Fibroblast of skin of left quadriceps (primary cell): ENCODE data around the gene ZFPM1.
"Not testable (repeated sequence)": the region's sequence is repeated elsewhere in the genome, so short reads cannot be mapped to it uniquely, and the experiment has no call there.

Experiments used
- DNase-seq, 2 experiments: peaks; one replicate each; pipeline ENCODE4 v3.0.0-alpha.2; 2013; ENCODE audit warnings: low read depth in 2 of 2

ZFPM1 gene

GRCh38 chr16:88478889-88479792, 26.1 kb downstream of the ZFPM1 start:
- DNase-seq = no peak

DNA sequence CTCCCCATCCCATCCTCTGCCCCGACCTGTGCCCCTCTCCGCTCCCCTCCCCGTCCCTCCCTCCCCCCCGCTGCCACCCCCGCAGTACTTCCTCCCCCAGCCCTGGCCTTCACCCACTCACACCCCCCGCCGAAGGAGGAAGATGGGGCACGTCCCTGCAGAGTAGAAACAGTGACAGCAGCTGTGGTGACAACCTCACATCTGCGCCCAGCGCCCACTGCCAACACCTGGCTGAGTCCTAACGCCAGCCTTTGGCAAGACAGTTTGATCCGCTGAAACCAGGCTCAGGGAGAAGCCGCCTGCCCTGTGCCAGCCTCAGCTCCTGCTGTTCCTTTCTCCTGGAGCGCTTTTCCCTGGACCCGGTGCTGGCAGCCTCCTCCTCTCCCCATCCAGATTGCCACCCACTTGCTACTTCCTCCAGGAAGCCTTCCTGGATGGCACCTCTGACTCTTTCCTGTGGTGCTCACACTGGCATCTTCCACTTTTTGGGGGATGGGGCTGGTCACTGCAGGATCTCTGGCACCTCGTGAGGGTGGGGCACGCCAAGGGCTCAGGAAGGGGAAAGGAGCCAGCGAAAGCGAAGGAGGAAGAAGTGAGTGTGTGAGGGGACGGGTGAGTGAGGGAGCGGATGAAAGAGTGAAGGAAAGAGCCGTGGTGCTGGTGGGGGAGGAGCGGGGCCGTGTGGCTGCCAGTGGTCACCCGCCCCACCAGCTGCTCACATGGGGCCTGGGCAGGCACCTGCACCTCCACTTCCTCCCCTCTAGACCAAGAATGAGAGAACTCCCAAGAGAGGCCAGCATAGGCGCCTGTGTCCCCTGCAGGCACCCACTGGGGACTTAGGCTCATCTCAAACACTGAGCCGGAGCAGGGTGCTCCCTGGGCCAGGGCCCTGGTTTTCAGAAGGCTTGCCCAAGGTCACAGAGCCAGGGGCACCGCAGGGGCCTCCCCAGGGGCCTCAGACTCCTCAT, 27.0 kb downstream of the ZFPM1 start:
- no peak for DNase-seq

GRCh38 chr16:88480829-88481228, 27.7 kb downstream of the ZFPM1 start:
- DNase-seq = no peak

DNA sequence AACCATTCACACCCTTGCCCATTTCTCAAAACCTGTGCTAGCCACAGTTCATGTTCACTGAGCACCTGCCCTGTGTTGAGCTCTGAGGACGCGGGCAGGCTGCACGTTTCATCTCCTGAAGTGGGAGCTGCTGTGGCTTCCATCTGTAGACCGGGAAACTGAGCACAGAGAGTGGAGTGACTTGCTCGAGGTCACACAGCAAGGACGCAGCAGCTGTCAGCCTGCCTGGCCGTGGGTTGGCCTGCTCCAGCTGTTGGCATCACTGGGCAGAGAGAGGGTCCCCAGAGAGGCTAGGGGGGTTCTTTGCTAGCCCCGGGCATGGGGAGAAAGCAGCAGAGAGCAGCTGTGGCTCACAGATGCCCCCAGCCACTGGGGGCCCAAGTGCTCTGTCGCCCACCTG, 28.8 kb downstream of the ZFPM1 start:
- no peak for DNase-seq

- no peak for DNase-seq
These were observed 29.7 kb downstream of the ZFPM1 start for GRCh38 chr16:88482630-88483391.

DNA sequence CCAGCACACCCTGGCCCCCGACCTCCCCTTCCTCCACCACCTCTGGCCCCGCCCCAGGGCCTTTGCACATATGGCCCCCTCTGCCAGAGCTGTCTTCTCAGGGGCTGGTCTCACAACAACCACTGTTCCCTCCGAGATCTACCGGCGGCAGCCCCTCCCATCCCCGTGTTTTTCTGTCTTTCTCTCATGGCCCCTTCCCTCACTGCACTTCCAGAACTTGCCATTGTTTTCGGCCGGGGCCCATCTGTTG, 30.2 kb downstream of the ZFPM1 start:
- no peak for DNase-seq

- DNase-seq = no peak
These were observed 31.7 kb downstream of the ZFPM1 start for GRCh38 chr16:88484505-88485365.

GRCh38 chr16:88485366-88485741, 32.3 kb downstream of the ZFPM1 start:
- DNase-seq = not testable (repeated sequence)

DNA sequence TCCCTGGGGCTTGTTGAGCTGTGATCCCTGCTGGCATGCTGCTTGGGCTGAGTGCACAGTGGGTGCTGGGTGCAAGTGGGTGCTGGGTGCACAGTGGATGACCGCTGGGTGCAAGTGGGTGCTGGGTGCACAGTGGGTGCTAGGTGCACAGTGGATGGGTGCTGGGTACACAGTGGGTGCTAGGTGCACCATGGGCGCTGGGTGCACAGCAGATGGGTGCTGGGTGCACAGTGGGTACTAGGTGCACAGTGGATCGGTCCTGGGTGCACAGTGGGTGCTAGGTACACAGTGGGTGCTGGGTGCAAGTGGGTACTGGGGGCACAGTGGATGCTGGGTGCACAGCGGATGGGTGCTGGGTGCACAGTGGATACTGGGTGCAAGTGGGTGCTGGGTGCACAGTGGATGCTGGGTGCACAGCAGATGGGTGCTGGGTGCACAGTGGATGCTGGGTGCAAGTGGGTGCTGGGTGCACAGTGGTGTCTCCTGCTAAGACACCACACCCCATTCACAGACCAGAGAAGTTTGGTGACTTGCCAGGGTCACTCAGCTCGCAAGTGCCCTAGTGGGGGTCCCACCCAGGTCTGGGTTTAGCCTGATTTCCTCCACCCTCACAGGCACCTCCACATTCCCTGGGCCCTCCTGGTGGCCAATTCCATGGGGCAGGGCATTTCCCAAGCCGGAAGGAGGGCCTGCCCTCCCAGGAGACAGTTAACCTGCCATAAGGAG, 33.5 kb downstream of the ZFPM1 start:
- no peak for DNase-seq

GRCh38 chr16:88487124-88487432, 34.0 kb downstream of the ZFPM1 start:
- no peak for DNase-seq

- no peak for DNase-seq
These were observed 35.1 kb downstream of the ZFPM1 start for GRCh38 chr16:88487920-88488851.

DNA sequence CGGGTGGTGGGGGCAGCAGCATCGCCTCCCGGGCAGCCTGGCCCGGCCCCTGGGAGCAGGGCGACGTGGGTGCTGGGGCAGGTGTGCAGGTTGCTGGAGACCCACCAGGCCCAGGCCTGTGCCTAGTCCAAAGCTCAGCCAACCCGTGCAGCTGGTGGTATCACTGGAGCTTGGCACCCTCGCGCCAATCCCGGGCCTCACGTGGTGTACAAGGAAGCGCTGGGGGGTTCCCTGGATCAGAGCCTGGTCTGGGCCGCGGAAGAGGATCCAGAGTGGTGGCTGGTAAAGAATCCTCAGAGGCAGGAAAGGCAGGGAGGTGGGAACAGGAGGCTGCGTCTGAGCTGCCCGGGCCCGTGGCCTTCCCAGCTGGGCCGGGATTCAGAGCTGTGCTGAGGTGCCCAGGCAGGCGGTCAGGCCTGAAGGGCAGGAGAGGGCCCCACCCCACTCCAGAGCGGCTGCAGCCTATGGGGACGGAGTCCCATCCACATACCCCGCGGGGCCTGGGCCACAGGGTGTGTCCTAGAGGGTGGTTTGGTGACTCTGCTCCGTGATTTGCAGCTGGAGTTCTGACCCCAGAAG, 36.2 kb downstream of the ZFPM1 start:
- DNase-seq = no peak

- DNase-seq = no peak
These were observed 38.0 kb downstream of the ZFPM1 start for GRCh38 chr16:88491001-88491559.

DNA sequence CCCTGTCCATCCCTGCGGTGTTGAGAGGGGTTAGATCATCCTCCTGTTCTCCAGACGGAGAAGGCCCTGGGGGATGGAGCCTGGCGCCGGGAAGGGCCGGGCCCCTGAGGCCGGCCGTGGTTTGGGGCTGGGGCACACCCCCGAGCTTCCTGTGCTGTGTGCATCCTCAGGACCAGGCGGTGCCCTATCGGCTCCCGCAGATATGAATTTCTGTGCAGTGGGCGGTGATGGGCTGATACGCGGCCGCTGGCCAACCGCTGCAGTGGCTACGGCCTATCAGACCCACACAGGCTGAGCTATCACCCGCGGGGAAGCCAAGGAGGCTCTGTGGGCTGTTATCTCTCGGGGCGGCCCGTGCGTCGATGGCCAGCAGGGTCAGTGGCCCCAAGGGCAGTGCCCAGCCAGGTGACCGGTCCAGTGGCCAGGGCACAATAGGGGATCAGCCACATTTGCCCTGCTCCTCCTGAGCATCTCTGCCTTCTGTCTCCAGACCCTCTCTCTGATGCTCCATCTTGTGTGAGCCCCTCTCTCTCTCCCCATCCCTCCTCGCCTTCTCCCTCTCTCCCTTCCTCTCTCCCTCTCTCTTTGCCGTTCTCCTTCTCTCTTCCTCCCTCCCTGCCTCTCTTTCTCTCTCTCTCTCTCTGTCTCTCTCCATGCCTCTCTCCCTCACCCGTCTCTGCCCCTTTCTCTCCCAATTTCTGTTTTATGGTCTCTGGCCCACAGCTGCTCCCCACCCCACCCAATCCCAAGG, 38.7 kb downstream of the ZFPM1 start:
- no peak for DNase-seq

GRCh38 chr16:88493879-88494278, 40.8 kb downstream of the ZFPM1 start:
- DNase-seq = no peak

DNA sequence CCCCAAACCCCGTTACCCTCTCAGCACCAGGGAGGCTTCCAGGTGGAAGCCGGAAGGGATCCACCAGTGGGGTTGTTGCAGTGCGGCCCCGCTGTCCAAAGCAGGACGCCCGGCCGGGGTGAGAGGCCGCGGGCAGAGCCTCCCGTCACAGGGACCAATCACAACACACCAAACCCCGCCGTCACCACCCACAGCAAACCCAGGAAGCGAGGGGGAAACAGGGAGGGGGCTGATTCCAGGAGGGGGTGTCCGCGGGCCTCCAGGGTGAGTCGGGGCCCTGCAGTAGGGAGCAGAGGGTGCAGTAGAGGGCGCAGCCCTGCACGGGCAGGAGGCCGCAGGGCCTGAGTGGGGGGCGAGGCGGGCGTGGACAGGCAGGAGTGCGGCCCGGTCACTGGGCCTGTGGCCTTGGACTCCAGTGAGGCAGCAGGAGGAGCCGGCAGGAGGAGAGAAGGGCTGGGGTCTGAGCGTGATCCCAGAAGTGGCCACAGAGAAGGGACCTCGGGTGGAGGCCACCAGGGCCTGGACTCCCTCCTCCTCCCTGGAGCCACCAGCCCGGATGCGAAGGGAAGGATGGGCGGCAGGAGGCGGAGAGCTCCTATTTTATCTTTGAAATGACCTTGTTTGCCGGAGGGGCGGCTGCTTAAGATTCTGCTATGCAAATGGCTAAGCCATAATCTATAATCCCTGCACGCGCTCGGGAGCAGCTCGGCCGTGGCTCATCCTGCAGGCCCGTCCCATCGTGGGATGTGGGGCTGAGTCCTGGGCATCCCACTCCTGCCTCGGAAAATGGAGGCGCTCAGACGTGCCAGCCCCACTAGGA, 41.5 kb downstream of the ZFPM1 start:
- DNase-seq = no peak

GRCh38 chr16:88495268-88495772, 42.2 kb downstream of the ZFPM1 start:
- no peak for DNase-seq
